ENCODE measurements around the gene SPIC.
"Not testable (repeated sequence)": the region's sequence is repeated elsewhere in the genome, so short reads cannot be mapped to it uniquely, and the experiment has no call there.

The SPIC gene

DNA sequence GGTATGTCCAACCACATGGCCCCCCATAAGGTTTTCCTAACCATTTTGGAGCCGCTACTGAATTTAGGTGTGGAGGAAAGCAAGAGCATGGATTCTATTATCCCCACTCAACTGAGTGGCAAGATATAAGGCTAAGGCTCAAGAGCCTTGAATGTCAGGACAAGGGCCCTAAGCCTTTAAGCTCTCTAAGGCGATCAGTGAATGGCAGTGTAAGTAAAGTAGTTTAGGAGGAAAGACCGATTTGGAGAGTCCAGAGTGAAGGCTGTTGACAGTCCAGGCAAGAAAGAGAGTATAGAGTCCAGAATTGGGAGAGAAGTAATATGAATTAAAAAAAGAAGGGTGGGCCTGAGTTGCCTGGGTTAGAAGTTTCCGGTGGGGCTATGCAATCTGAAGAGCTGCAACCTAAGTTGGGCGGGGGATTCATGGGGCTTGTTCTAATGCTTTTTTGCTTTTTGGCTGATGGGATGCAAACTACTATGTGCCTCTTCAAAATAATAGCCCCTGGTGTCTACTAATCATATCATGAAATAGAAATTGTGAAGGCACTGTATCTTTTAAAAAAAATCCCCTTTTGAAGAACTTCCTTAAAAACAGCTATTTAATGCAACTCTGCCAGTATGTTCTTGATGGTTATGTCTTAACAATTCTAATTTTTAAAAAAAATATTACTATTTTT is at the start of gene SPIC:
Gene SPIC, plus strand, starts transcription at position 626 of the 676 bp plus-strand sequence. CDS start 1,569 bp downstream, outside the sequence.
- no peak for DNase-seq (ENCODE audit: low read depth, low spot score)

DNA sequence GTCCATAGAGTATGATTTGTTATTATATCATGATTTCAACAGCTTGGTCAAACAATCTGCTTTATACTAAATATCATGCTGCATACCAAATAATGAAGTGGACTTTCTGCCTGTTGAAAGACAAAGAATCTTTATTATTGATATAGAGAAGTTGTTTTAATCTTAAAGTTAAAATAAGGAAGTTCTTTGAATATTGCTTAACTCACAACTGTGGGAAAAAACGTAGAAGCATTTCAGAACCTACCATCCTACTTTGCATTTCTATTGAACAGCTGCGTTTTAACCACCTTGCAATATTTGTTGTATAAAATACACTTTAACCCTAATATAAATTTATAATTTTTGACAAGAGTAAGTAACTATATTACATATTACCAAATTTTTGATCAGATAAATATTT is 44.7 kb upstream of the SPIC start:
- DNase-seq (ENCODE audit: low read depth, low spot score): no peak

- no peak for DNase-seq (ENCODE audit: low read depth, low spot score)
These were observed 39.0 kb upstream of the SPIC start for GRCh38 chr12:101436136-101436535.

DNA sequence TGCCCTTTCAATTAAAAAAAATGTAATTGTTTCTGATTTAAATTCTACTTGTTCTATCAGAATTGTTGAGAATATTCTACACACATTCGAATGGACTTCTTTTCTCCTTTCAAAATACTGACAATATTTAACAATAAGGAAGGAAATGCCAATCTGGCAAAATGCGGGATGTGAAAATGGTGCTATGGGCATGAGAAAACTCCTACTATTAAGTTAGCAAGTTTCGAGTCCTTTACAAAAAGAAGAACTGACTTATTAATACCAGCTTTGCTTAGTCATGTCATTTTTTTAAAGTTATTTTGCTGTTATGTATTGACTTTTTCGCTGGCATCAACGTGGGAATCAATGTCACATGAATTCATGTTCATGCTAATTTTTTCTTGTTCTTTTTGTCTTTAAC is 35.9 kb upstream of the SPIC start:
- DNase-seq (ENCODE audit: low read depth, low spot score): no peak

GRCh38 chr12:101441461-101442224 is 33.5 kb upstream of the SPIC start:
- DNase-seq (ENCODE audit: low read depth, low spot score): no peak

- DNase-seq (ENCODE audit: low read depth, low spot score): no peak
These were observed 19.5 kb upstream of the SPIC start for GRCh38 chr12:101455685-101456084.

- DNase-seq (ENCODE audit: low read depth, low spot score): no peak
These were observed 15.3 kb upstream of the SPIC start for GRCh38 chr12:101459642-101460346.

- no peak for DNase-seq (ENCODE audit: low read depth, low spot score)
These were observed 6.2 kb upstream of the SPIC start for GRCh38 chr12:101468948-101469347.

- DNase-seq (ENCODE audit: low read depth, low spot score): no peak
These were observed 4.2 kb upstream of the SPIC start for GRCh38 chr12:101470939-101471338.

- DNase-seq (ENCODE audit: low read depth, low spot score): not testable (repeated sequence)
These were observed 3.3 kb upstream of the SPIC start for GRCh38 chr12:101471878-101472277.

DNA sequence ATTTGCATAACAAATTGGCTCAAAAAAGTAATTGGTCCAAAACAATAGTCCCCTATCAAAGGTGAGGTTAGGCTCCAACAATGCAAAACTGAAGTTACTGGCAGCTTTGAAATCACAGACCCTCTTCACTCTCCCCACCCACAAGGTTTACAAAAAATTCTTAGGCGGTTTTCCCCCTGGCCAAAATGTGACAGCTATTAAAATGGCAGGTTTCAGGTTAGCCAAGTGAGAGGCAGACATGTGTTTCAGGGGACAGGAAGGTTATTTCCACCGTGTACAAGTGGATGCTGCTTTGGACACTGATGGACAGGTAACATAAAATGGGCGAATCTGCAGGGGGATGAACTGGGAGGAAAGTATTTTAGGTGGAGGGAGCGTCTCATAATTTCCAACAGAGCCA is 888 bp upstream of the SPIC start:
- no peak for DNase-seq (ENCODE audit: low read depth, low spot score)

- no peak for DNase-seq (ENCODE audit: low read depth, low spot score)
These were observed 692 bp downstream of the SPIC start for GRCh38 chr12:101475751-101476305.

DNA sequence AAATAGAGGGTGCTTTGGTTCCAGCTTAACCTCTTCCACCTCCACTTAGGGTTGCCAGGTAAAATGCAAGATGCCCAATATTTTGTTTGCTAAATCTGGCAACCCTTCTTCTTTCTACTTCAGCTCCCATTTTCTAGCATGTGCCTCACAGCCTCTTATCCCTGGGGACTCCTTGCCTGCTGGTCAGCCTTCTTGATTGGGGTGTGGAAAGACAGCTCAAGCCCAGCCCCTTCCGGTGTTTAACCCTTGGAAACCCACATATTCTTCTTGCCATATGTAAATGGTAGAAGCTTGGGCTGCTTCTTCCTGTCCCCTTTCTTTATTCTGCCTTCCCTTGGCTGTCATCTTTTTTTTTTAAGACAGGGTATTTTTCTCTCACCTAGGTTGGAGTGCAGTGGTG is 5.7 kb downstream of the SPIC start:
- no peak for DNase-seq (ENCODE audit: low read depth, low spot score)

- DNase-seq (ENCODE audit: low read depth, low spot score): no peak
These were observed 9.9 kb downstream of the SPIC start for GRCh38 chr12:101485021-101485420.

DNA sequence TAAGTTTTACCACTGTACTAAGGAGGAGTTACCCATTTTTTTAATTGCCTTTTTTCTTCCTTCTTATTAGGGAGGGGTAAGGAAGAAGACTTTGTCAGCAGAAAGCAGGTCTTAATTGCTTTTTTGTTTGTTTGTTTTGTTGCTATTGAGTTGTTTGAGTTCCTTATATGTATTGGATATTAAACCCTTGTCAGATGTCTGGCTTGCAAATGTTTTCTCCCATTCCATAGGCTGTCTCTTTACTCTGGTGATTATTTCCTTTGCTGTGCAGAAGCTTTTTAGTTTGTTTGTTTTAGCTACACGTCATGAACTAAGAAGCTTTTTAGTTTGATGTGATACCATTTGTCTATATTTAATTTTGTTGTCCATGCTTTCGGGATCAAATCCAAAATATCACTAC is 13.3 kb downstream of the SPIC start:
- no peak for DNase-seq (ENCODE audit: low read depth, low spot score)

DNA sequence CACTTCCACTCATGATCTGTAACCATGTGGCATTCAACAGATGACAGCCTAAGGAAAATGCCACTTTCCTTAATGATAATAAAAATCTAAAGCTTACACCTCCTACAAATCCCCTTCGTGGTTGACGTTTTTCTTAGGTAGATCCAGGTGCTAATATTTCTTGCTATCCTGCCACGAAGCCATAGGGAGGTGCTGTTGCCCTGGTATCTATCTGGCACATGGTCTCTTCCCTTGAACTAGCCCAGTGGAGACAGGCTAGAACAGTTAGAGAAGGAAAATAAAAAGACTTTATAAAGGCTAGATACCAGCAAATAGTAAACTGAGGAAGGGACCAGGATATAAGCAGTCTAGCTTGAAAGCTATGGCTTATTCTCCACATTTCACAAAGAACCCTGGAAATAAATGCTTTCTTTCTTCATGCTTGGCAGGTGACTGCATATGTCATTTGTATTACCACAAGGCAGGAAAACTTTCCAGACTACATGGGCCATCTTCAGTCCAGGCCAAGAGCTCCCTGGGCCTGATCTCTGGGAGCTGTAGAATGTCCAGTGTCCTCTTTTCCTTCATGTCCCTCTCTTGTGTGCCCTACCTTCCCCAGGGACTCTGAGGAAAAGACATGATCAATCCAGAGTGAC is 15.3 kb downstream of the SPIC start:
- DNase-seq (ENCODE audit: low read depth, low spot score): no peak

GRCh38 chr12:101491329-101491728 is 16.2 kb downstream of the SPIC start:
- DNase-seq (ENCODE audit: low read depth, low spot score): no peak

- DNase-seq (ENCODE audit: low read depth, low spot score): no peak
These were observed 18.4 kb downstream of the SPIC start for GRCh38 chr12:101493556-101493955.

- DNase-seq (ENCODE audit: low read depth, low spot score): no peak
These were observed 23.1 kb downstream of the SPIC start for GRCh38 chr12:101498252-101498651.

DNA sequence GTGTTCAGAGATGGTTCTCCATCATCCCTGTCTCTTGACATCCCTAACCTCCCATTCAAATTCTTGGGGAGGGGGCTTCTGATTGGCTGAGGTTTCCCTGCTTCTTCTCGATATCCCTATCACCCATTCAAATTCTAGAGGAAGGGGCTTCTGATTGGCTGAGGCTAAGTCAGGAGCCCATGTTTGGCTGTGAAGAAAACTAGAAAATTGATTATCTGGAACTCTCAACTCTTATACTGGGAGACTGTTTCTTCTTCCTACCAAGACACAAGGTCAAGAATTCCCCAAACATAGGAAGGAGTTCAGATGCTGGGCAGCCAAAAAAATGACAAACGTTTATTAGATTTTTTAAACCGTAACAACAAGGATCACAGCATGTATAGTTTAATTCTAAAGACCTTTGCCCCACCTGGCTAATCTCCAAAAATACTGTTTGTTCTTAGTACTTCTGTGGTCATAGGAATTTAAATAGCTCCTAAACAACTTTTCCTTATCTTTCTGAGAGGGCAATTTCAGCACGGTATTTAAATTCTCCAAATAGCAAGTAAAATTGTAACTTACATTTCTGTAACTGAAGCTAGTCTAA is 26.4 kb downstream of the SPIC start:
- no peak for DNase-seq (ENCODE audit: low read depth, low spot score)

- DNase-seq (ENCODE audit: low read depth, low spot score): no peak
These were observed 46.0 kb downstream of the SPIC start for GRCh38 chr12:101521136-101521535.

All from activated CD4-positive, CD25-positive, alpha-beta regulatory T cell treated with anti-CD3 and anti-CD28 coated beads, Interleukin-2, amount 50 U/mL, for 16 hours (primary cell).